Upper lobe of left lung (tissue), 6 donors: ENCODE measurements around the gene NOX5. TPM values are rescaled to one million over a fixed set of nuclear protein-coding genes. Genes with fewer than 3 reads are reported as not detected.

ENCODE experiments used
- ATAC-seq, 2 donors: fragments of 200-7000 bp; cut with Tn5 transposase; one replicate each; pipeline ENCODE4 v1.9.1; 2022; ENCODE audit warnings: mild to moderate bottlenecking in 2 of 2, moderate library complexity in 2 of 2; ENCODE audit not compliant: low FRiP score in 2 of 2
- DNase-seq, 2 donors: peaks; one replicate each; pipeline ENCODE4 v3.0.0-alpha.2; 2019 to 2020
- H3K27ac ChIP-seq, 4 donors: fragments of 200-600 bp; sonication (generic); one replicate each; pipeline ENCODE4 v1.5.1; 2016 to 2019
- H3K27me3 ChIP-seq, 4 donors: fragments of 200-600 bp; sonication (generic); one replicate each; pipeline ENCODE4 v1.5.1; 2017 to 2019
- H3K36me3 ChIP-seq, 4 donors: fragments of 200-600 bp; sonication (generic); one replicate each; pipeline ENCODE4 v1.5.1; 2016 to 2019
- H3K4me1 ChIP-seq, 4 donors: fragments of 200-600 bp; sonication (generic); one replicate each; pipeline ENCODE4 v1.5.1; 2018 to 2019
- H3K4me3 ChIP-seq, 4 donors: fragments of 200-600 bp; sonication (generic); one replicate each; pipeline ENCODE4 v1.5.1; 2017 to 2019; ENCODE audit warnings: mild to moderate bottlenecking in 2 of 4, moderate library complexity in 1 of 4
- H3K9me3 ChIP-seq, 4 donors: fragments of 200-600 bp; sonication (generic); one replicate each; pipeline ENCODE4 v1.5.1; 2018 to 2019
- EP300 ChIP-seq, 4 donors: sonication (generic); formaldehyde crosslinking; IDR thresholded peaks; one replicate each; pipeline ENCODE4 v1.5.1; 2017; ENCODE audit warnings: antibody characterized with exemption in 4 of 4, control low read depth in 2 of 4
- POLR2A ChIP-seq, 4 donors: fragments of 450-650 bp; IDR thresholded peaks; one replicate each; pipeline ENCODE4 v1.5.1; 2016 to 2017; ENCODE audit warnings: antibody characterized with exemption in 4 of 4, mild to moderate bottlenecking in 2 of 4
- POLR2AphosphoS5 ChIP-seq, 2 donors: sonication (generic); formaldehyde crosslinking; IDR thresholded peaks; one replicate each; pipeline ENCODE4 v1.5.1; 2017; ENCODE audit warnings: antibody characterized with exemption in 2 of 2
- WGBS, 2 donors: methylation state at CpG; one replicate each; pipeline ENCODE4 v1.1.5; 2017 to 2018; 5-methylcytosine and 5-hydroxymethylcytosine counted together
- total RNA-seq, 6 donors: library from RNA; depleted of rRNA in 4 of 6; stranded (reverse); fragments of >200 nt in 4 of 6; gene quantifications; one replicate each; pipeline versions ENCODE4 v1.1.0 to v1.2.1, GENCODE V29; 2016 to 2021
- TF ChIP-seq, protein P1 (sequence below), 6 experiments: fragments of 450-650 bp in 4 of 6; fragments of 200-600 bp in 2 of 6; sonication (generic) in 2 of 6; IDR thresholded peaks; one replicate each; pipeline ENCODE4 v1.5.1; 2016 to 2019; ENCODE audit warnings: antibody characterized with exemption in 6 of 6
- donor health status: DM: no; HTN: no; CAD: no; lungs with moderate emphysema.
- donor health status: DM: no; HTN: yes; CAD: no; lungs with severe emphysema.

Gene NOX5
- total RNA-seq, 6 donors from 2014 or later, result 0.20 to 5.7 (median 1.4) TPM; not detected in 2

DNA sequence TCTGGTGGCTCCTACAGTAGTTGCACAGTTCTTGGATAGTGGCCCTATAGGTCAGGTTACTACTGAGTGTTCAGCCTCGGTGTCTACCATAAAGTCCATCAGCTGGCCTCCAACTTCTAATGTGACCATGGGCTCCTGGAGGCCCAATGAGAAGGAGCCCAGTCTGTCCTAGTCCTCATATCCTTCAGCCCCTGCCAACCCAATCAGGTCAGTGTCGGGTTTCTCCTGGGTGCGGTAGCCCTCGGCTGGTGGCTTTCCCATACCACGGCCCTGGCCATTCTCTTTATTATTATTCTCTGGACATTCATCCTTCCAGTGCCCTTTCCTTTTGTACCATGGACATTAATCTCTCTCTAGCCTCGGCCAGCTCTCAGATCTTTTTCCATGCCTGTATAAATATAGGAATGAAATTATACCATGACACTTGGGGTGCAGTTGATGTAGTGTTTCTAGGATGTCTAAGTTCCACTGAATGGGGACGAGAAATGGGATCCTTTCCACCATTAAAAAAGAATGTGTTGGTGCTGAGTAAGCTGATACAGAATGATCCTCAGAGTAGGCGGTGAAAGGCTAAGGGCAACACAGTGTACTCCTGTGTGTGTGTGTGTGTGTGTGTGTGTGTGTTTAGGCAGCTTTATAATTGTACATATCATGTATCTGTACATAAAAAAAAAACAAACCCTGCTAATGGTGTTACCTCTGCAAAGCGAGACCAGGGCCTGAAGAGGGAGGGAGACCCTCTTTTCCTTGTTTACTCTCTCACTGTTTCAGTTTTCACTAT is 19.3 kb upstream of the NOX5 start:
- peaks cover 0 to 4% (median 0%) of the 10 kb centered on the region in 4 donors for H3K4me1 ChIP-seq
- no peaks in the 10 kb centered on the region for H3K36me3 ChIP-seq
- no peaks in the 10 kb centered on the region for H3K27me3 ChIP-seq
- H3K9me3 ChIP-seq, result no peaks in the 10 kb centered on the region
- ATAC-seq, result no peak
- no peak overlapping the region for H3K27ac ChIP-seq
- H3K4me3 ChIP-seq, result no peak overlapping the region
- no peak for TF ChIP-seq POLR2A (IDR thresholded peaks at IDR 0.05)
- no peak for TF ChIP-seq POLR2AphosphoS5 (IDR thresholded peaks at IDR 0.05)
- TF ChIP-seq, protein P1, sequence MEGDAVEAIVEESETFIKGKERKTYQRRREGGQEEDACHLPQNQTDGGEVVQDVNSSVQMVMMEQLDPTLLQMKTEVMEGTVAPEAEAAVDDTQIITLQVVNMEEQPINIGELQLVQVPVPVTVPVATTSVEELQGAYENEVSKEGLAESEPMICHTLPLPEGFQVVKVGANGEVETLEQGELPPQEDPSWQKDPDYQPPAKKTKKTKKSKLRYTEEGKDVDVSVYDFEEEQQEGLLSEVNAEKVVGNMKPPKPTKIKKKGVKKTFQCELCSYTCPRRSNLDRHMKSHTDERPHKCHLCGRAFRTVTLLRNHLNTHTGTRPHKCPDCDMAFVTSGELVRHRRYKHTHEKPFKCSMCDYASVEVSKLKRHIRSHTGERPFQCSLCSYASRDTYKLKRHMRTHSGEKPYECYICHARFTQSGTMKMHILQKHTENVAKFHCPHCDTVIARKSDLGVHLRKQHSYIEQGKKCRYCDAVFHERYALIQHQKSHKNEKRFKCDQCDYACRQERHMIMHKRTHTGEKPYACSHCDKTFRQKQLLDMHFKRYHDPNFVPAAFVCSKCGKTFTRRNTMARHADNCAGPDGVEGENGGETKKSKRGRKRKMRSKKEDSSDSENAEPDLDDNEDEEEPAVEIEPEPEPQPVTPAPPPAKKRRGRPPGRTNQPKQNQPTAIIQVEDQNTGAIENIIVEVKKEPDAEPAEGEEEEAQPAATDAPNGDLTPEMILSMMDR (IDR thresholded peaks at IDR 0.05), result no peak
- no peak for TF ChIP-seq EP300 (IDR thresholded peaks at IDR 0.05)
- 93 to 96% methylated on average over 9 of the region's 9 CpGs for WGBS, 2 donors
- no peak for DNase-seq

GRCh38 chr15:68997050-68997449 is 17.4 kb upstream of the NOX5 start:
- H3K9me3 ChIP-seq, result no peaks in the 10 kb centered on the region
- WGBS, 2 donors, result 82 to 87% methylated on average over 4 of the region's 4 CpGs
- H3K4me1 ChIP-seq, result no peaks in the 10 kb centered on the region
- H3K27ac ChIP-seq, result no peak overlapping the region
- no peak for TF ChIP-seq POLR2AphosphoS5 (IDR thresholded peaks at IDR 0.05)
- ATAC-seq (no peak), DNase-seq (no peak)
- no peaks in the 10 kb centered on the region for H3K27me3 ChIP-seq
- no peaks in the 10 kb centered on the region for H3K36me3 ChIP-seq
- H3K4me3 ChIP-seq, result no peak overlapping the region

GRCh38 chr15:68997930-68998777 is 16.3 kb upstream of the NOX5 start:
- Histone ChIP-seq H3K4me1 (no peaks in the 10 kb centered on the region), H3K4me3 (no peak overlapping the region), H3K27ac (no peak overlapping the region), H3K9me3 (no peaks in the 10 kb centered on the region), H3K27me3 (no peaks in the 10 kb centered on the region), H3K36me3 (no peaks in the 10 kb centered on the region)
- ATAC-seq (no peak), DNase-seq (no peak)
- TF ChIP-seq EP300 (IDR thresholded peaks at IDR 0.05) (no peak), POLR2A (IDR thresholded peaks at IDR 0.05) (no peak), POLR2AphosphoS5 (IDR thresholded peaks at IDR 0.05) (no peak)
- TF ChIP-seq, protein P1 (IDR thresholded peaks at IDR 0.05), result no peak
- WGBS, 2 donors, result 76 to 80% methylated on average over 3 to 4 of the region's 4 CpGs

- TF ChIP-seq POLR2AphosphoS5 (IDR thresholded peaks at IDR 0.05) (no peak), EP300 (IDR thresholded peaks at IDR 0.05) (no peak), POLR2A (IDR thresholded peaks at IDR 0.05) (no peak)
- TF ChIP-seq, protein P1 (IDR thresholded peaks at IDR 0.05), result no peak
- Histone ChIP-seq H3K4me3 (no peak overlapping the region), H3K27me3 (no peaks in the 10 kb centered on the region), H3K36me3 (no peaks in the 10 kb centered on the region), H3K9me3 (no peaks in the 10 kb centered on the region), H3K27ac (no peak overlapping the region), H3K4me1 (no peaks in the 10 kb centered on the region)
- 91 to 97% methylated on average over 6 of the region's 6 CpGs for WGBS, 2 donors
- ATAC-seq (no peak), DNase-seq (no peak)
Measured at GRCh38 chr15:68999091-68999490, 15.4 kb upstream of the NOX5 start.

DNA sequence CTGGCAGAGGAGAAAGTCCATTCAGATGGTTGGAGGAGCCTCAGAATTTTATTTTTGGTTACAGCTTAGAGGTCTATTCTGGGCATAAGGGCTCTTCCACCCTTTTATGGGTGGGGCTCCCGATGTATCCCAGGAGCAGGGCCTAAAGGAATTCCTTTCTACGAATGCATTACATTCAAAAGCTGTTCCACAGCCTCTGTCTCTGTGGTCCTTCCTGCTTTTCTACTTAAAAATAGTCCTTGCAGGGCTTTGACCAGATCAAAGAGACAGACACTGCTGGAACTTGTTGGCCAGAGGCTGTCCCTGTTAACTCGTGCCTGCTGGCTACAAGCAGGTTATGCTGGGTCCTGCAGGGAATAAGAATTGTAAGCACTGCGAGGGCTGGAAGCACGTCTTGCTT is 14.4 kb upstream of the NOX5 start:
- no peak for TF ChIP-seq POLR2A (IDR thresholded peaks at IDR 0.05)
- no peaks in the 10 kb centered on the region for H3K9me3 ChIP-seq
- H3K36me3 ChIP-seq, result no peaks in the 10 kb centered on the region
- WGBS, 2 donors, result 51 to 58% methylated on average over 5 of the region's 5 CpGs
- no peak overlapping the region for H3K4me3 ChIP-seq
- no peaks in the 10 kb centered on the region for H3K27me3 ChIP-seq
- H3K27ac ChIP-seq, result no peak overlapping the region
- DNase-seq, result no peak
- ATAC-seq, result no peak
- no peaks in the 10 kb centered on the region for H3K4me1 ChIP-seq
